HepG2 (cell line): ENCODE data around the gene RILPL1. TPM values are rescaled to one million over a fixed set of nuclear protein-coding genes. Genes with fewer than 3 reads are reported as not detected.

Source experiments
- NR2F2 ChIP-seq: IDR thresholded peaks from 2 replicates; pipeline ENCODE4 v1.6.1; 2012; ENCODE audit warnings: low read depth, inconsistent platforms, borderline replicate concordance
- RNF2 ChIP-seq: fragments of 450-650 bp; conservative IDR thresholded peaks from 2 replicates; pipeline ENCODE4 v1.6.1; 2016; ENCODE audit warnings: low read depth
- polyA plus RNA-seq, 8 experiments: library from polyadenylated mRNA; depleted of rRNA in 3 of 8; stranded (reverse) in 7 of 8; unstranded in 1 of 8; fragments of >200 nt; fragmentation: Illumina TruSeq in 4 of 8; extraction: Trizol in 4 of 8; gene quantifications; 2 replicates each; pipeline versions ENCODE4 v1.2.1 to v1.2.3, GENCODE V29; 2011 to 2016; ENCODE audit warnings: low read depth in 4 of 8, missing spikeins in 1 of 8, mixed read lengths in 1 of 8; ENCODE audit not compliant: insufficient read depth in 1 of 8
- total RNA-seq, 5 experiments: library from RNA; depleted of rRNA; stranded (reverse); fragments of >200 nt; fragmentation: Illumina TruSeq; extraction: Trizol; gene quantifications; 2 replicates each; pipeline ENCODE4 v1.2.3, GENCODE V29; 2016; ENCODE audit warnings: low read depth in 1 of 5
- TF ChIP-seq, protein P1 (sequence below): sonication (generic); formaldehyde crosslinking; IDR thresholded peaks from 2 replicates; pipeline ENCODE4 v1.8.1; 2022; ENCODE audit warnings: low read depth, mild to moderate bottlenecking, missing genetic modification reagents
- TF ChIP-seq, protein P2 (sequence below): sonication (generic); formaldehyde crosslinking; IDR thresholded peaks from 2 replicates; pipeline ENCODE4; 2020; ENCODE audit warnings: missing genetic modification reagents, mild to moderate bottlenecking, borderline replicate concordance
- TF ChIP-seq, protein P3 (sequence below): fragments of 450-650 bp; IDR thresholded peaks from 2 replicates; pipeline ENCODE4 v1.6.1; 2017; ENCODE audit warnings: mild to moderate bottlenecking

Gene RILPL1
- total and polyA plus RNA-seq, 2 of the 13 experiments (the other 11 are each of a cell fraction or from before 2014, with no cell fraction given): 5.8 to 28.4 TPM

DNA sequence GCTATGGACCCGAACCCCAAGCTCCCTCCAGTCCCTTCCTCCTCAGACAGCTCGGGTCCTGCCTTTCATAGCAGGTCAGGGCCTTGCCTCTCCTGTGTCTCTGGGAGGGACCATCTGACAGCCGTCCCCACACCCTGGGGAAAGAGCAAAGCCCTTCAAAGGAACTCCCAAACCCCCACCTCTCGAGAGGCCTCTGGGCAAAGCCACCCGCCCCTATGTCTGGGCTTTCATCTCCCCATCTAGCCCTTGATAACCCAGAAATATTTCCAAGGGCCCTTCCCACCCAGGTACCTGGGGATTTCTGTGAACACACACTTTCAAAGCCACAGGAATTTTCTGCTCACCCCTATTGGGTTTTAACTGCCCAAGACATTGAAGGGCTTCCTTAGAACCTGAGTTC lies 43.4 kb downstream of the RILPL1 start (continued):
- TF ChIP-seq NR2F2: no peak
- TF ChIP-seq, protein P1, sequence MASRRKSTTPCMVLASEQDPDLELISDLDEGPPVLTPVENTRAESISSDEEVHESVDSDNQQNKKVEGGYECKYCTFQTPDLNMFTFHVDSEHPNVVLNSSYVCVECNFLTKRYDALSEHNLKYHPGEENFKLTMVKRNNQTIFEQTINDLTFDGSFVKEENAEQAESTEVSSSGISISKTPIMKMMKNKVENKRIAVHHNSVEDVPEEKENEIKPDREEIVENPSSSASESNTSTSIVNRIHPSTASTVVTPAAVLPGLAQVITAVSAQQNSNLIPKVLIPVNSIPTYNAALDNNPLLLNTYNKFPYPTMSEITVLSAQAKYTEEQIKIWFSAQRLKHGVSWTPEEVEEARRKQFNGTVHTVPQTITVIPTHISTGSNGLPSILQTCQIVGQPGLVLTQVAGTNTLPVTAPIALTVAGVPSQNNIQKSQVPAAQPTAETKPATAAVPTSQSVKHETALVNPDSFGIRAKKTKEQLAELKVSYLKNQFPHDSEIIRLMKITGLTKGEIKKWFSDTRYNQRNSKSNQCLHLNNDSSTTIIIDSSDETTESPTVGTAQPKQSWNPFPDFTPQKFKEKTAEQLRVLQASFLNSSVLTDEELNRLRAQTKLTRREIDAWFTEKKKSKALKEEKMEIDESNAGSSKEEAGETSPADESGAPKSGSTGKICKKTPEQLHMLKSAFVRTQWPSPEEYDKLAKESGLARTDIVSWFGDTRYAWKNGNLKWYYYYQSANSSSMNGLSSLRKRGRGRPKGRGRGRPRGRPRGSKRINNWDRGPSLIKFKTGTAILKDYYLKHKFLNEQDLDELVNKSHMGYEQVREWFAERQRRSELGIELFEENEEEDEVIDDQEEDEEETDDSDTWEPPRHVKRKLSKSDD (CRISPR knock-in tag): no peak
- TF ChIP-seq, protein P2, sequence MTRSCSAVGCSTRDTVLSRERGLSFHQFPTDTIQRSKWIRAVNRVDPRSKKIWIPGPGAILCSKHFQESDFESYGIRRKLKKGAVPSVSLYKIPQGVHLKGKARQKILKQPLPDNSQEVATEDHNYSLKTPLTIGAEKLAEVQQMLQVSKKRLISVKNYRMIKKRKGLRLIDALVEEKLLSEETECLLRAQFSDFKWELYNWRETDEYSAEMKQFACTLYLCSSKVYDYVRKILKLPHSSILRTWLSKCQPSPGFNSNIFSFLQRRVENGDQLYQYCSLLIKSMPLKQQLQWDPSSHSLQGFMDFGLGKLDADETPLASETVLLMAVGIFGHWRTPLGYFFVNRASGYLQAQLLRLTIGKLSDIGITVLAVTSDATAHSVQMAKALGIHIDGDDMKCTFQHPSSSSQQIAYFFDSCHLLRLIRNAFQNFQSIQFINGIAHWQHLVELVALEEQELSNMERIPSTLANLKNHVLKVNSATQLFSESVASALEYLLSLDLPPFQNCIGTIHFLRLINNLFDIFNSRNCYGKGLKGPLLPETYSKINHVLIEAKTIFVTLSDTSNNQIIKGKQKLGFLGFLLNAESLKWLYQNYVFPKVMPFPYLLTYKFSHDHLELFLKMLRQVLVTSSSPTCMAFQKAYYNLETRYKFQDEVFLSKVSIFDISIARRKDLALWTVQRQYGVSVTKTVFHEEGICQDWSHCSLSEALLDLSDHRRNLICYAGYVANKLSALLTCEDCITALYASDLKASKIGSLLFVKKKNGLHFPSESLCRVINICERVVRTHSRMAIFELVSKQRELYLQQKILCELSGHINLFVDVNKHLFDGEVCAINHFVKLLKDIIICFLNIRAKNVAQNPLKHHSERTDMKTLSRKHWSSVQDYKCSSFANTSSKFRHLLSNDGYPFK: no peak
- no peak for TF ChIP-seq RNF2
- TF ChIP-seq, protein P3, sequence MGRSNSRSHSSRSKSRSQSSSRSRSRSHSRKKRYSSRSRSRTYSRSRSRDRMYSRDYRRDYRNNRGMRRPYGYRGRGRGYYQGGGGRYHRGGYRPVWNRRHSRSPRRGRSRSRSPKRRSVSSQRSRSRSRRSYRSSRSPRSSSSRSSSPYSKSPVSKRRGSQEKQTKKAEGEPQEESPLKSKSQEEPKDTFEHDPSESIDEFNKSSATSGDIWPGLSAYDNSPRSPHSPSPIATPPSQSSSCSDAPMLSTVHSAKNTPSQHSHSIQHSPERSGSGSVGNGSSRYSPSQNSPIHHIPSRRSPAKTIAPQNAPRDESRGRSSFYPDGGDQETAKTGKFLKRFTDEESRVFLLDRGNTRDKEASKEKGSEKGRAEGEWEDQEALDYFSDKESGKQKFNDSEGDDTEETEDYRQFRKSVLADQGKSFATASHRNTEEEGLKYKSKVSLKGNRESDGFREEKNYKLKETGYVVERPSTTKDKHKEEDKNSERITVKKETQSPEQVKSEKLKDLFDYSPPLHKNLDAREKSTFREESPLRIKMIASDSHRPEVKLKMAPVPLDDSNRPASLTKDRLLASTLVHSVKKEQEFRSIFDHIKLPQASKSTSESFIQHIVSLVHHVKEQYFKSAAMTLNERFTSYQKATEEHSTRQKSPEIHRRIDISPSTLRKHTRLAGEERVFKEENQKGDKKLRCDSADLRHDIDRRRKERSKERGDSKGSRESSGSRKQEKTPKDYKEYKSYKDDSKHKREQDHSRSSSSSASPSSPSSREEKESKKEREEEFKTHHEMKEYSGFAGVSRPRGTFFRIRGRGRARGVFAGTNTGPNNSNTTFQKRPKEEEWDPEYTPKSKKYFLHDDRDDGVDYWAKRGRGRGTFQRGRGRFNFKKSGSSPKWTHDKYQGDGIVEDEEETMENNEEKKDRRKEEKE: no peak
